Right renal pelvis (tissue), 4 donors: ENCODE data around the gene C1orf198. TPM values are rescaled to one million over a fixed set of nuclear protein-coding genes. Genes with fewer than 3 reads are reported as not detected.

Experiments
- DNase-seq, 4 donors: peaks; one replicate each; pipeline ENCODE4 v3.0.0-alpha.2; 2013; ENCODE audit warnings: low read depth in 4 of 4, low spot score in 3 of 4, missing footprints in 1 of 4
- polyA plus RNA-seq, 4 donors: library from polyadenylated mRNA; unstranded; fragments of 120-200 nt; gene quantifications; one replicate each; pipeline ENCODE4 v1.2.1, GENCODE V29; 2013; ENCODE audit not compliant: insufficient read length in 4 of 4

Gene C1orf198
- polyA plus RNA-seq, 4 donors, result 91.2 to 99.7 (median 94.9) TPM

GRCh38 chr1:230894032-230894431 lies 25.7 kb upstream of the C1orf198 start:
- no peak for DNase-seq

- no peak for DNase-seq
Observed at GRCh38 chr1:230892018-230892491, 23.7 kb upstream of the C1orf198 start.

GRCh38 chr1:230891413-230891812 lies 23.1 kb upstream of the C1orf198 start:
- DNase-seq, result no peak

- DNase-seq, result no peak
Observed at GRCh38 chr1:230884646-230885045, 16.3 kb upstream of the C1orf198 start.

- no peak for DNase-seq
Observed at GRCh38 chr1:230883967-230884366, 15.6 kb upstream of the C1orf198 start.

- DNase-seq, result no peak
Observed at GRCh38 chr1:230879778-230880177, 11.5 kb upstream of the C1orf198 start.

GRCh38 chr1:230878591-230878990 lies 10.3 kb upstream of the C1orf198 start:
- no peak for DNase-seq

GRCh38 chr1:230877924-230878590 lies 9.7 kb upstream of the C1orf198 start:
- DNase-seq, result no peak

- DNase-seq, result no peak
Observed at GRCh38 chr1:230877146-230877923, 9.0 kb upstream of the C1orf198 start.

- no peak for DNase-seq
Observed at GRCh38 chr1:230876660-230877059, 8.3 kb upstream of the C1orf198 start.

GRCh38 chr1:230875370-230875769 lies 7.0 kb upstream of the C1orf198 start:
- no peak for DNase-seq

- no peak for DNase-seq
Observed at GRCh38 chr1:230870916-230871315, 2.6 kb upstream of the C1orf198 start.

GRCh38 chr1:230869500-230869899 lies 1.2 kb upstream of the C1orf198 start:
- DNase-seq, result no peak

GRCh38 chr1:230868736-230869385 lies 540 bp upstream of the C1orf198 start:
- DNase-seq, result no peak

- no peak for DNase-seq
Observed at GRCh38 chr1:230867101-230867902, 1.0 kb downstream of the C1orf198 start.

- DNase-seq, result no peak
Observed at GRCh38 chr1:230866171-230867070, 1.9 kb downstream of the C1orf198 start.

GRCh38 chr1:230865062-230865817 lies 3.1 kb downstream of the C1orf198 start:
- no peak for DNase-seq

GRCh38 chr1:230864441-230864840 lies 3.9 kb downstream of the C1orf198 start:
- no peak for DNase-seq

GRCh38 chr1:230863449-230863848 lies 4.9 kb downstream of the C1orf198 start:
- no peak for DNase-seq
